Measurements from ENCODE around the gene MACROD1. TPM values are rescaled to one million over a fixed set of nuclear protein-coding genes. Genes with fewer than 3 reads are reported as not detected.

MACROD1 gene
- total and polyA plus RNA-seq, 2 of the 13 experiments (the other 11 are each of a cell fraction or from before 2014, with no cell fraction given) = 23.1 to 34.5 TPM

DNA sequence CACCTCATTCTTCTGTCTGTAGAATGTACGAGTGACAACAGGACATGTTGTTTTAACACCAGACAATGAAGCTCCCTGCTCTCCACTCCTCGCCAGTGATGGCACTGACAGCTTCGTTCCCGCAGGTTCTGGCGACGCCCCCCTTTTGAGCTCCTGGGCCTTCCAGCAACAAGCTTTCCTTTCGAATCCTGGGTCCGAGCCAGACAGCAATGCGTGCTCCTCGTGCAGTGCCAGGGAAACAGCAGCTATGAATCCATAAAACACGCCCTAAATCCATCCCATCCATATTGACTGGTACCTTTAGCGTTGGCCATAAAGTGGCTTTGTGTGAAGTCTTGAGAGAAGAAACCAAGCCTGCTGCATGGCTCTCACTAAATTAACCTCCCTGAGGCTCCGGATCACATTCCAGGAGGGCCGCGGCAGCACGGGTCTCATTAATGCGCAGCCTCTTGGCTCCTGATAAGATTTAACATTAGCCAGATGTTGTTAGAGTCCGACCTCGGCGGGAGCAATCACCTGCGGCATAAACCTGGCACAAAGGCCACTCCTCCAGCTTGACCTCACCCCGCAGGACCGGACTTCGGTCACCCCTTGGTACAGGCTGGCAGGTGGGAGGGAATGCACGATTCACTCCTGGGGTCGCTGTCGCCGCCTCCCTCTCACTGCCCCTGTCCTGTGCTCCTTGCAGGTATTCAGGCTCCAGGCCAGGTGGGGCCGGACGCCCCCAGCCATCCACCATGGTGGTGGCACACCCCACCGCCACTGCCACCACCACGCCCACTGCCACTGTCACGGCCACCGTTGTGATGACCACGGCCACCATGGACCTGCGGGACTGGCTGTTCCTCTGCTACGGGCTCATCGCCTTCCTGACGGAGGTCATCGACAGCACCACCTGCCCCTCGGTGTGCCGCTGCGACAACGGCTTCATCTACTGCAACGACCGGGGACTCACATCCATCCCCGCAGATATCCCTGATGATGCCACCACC is 50.1 kb downstream of the MACROD1 start:
- ChIA-PET POLR2A (no interaction called here), CTCF (ENCODE audit: low intra/inter-chr PET ratio, low total read pairs) (no interaction called here)
- no peak for DNase-seq (ENCODE audit: low spot score)
- Histone ChIP-seq H3K27me3 (ENCODE audit: control insufficient read depth in 1 of 2, insufficient read depth in 2 of 2, low read length in 2 of 2) (no peaks in the 10 kb centered on the region), H3K79me2 (ENCODE audit: insufficient read depth, low read length) (no peaks in the 10 kb centered on the region), H3K4me1 (ENCODE audit: insufficient read depth, low read length) (peaks cover 16% of the 10 kb centered on the region), H3K36me3 (replicated peaks in 1 of 2; ENCODE audit: control insufficient read depth in 1 of 2, insufficient read depth in 2 of 2, low read length in 2 of 2) (peaks cover 2 to 3% of the 10 kb centered on the region in 2 experiments; a peak in 2 of 5 replicates), H3K4me2 (ENCODE audit: low read depth, low read length) (no peak overlapping the region), H3K27ac (ENCODE audit: extremely low read length, insufficient read depth, low read length) (no peak overlapping the region), H3K9ac (ENCODE audit: insufficient read depth, low read depth, low read length) (no peak overlapping the region), H3K4me3 (replicated peaks in 1 of 3; ENCODE audit: insufficient read depth in 1 of 3, low read depth in 2 of 3, low read length in 3 of 3) (no peak overlapping the region), H4K20me1 (ENCODE audit: insufficient read depth, low read length) (peaks cover 18% of the 10 kb centered on the region), H3K9me3 (ENCODE audit: low read length) (no peaks in the 10 kb centered on the region), H2AFZ (ENCODE audit: low read length) (no peak overlapping the region)
- ATAC-seq = no peak
- TF ChIP-seq MIER2 (CRISPR knock-in tag; IDR thresholded peaks at IDR 0.05) (no peak), RFX3 (CRISPR knock-in tag; IDR thresholded peaks at IDR 0.05) (no peak), ZNF749 (CRISPR knock-in tag; IDR thresholded peaks at IDR 0.05; ENCODE audit: borderline replicate concordance) (no peak), HOXD1 (CRISPR knock-in tag; IDR thresholded peaks at IDR 0.05) (no peak)
- 96% methylated on average over 39 of the region's 47 CpGs for WGBS (ENCODE audit: low lambda C conversion rate)
- no TSS peak for BruUV-seq (replicated peaks)
- intact Hi-C loops (cut with micrococcal nuclease; ENCODE audit: unreplicated experiment) = no loop called here
- FAIRE-seq = no peak
- in situ Hi-C loops (cut with HindIII; ENCODE audit: extremely low pct_ligation_motif_present, low pct_unique_long_range_greater_than_20kb) = no loop called here

DNA sequence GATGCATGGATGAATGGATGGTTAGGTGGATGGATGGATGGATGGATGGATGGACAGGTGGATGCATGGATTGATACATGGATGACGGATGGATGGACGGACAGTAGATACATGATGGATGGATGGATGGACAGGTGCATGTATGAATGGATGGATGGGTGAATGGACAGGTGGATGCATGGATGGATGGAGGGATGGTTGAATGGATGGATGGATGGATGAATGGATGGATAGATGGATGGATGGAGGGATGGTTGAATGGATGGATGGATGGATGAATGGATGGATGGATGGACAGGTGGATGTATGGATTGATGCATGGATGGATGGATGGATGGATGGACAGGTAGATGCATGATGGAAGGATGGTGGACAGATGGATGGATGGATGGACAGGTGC is 51.7 kb downstream of the MACROD1 start:
- ATAC-seq = no peak
- POLR2A ChIA-PET = no interaction called here

More for the DNA sequence above, 51.7 kb downstream of the MACROD1 start:
- DNase-seq (ENCODE audit: low spot score) (no peak), FAIRE-seq (no peak)
- intact Hi-C loops (cut with micrococcal nuclease; ENCODE audit: unreplicated experiment) = no loop called here
- in situ Hi-C loops (cut with HindIII; ENCODE audit: extremely low pct_ligation_motif_present, low pct_unique_long_range_greater_than_20kb) = no loop called here
- 91% methylated on average over 2 of the region's 2 CpGs for WGBS (ENCODE audit: low lambda C conversion rate)
- H3K4me2 ChIP-seq (ENCODE audit: low read depth, low read length) = no peak overlapping the region
- TF ChIP-seq ZZZ3 (CRISPR knock-in tag; IDR thresholded peaks at IDR 0.05; ENCODE audit: borderline replicate concordance) (no peak), ZNF282 (IDR thresholded peaks at IDR 0.05; ENCODE audit: partially characterized antibody) (no peak)
- TF ChIP-seq, protein P1, sequence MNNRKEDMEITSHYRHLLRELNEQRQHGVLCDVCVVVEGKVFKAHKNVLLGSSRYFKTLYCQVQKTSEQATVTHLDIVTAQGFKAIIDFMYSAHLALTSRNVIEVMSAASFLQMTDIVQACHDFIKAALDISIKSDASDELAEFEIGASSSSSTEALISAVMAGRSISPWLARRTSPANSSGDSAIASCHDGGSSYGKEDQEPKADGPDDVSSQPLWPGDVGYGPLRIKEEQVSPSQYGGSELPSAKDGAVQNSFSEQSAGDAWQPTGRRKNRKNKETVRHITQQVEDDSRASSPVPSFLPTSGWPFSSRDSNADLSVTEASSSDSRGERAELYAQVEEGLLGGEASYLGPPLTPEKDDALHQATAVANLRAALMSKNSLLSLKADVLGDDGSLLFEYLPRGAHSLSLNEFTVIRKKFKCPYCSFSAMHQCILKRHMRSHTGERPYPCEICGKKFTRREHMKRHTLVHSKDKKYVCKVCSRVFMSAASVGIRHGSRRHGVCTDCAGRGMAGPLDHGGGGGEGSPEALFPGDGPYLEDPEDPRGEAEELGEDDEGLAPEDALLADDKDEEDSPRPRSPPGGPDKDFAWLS (CRISPR knock-in tag; IDR thresholded peaks at IDR 0.05; ENCODE audit: borderline replicate concordance) = no peak
- H3K4me3 ChIP-seq (replicated peaks in 1 of 3; ENCODE audit: insufficient read depth in 1 of 3, low read depth in 2 of 3, low read length in 3 of 3) = no peak overlapping the region
- H3K4me1 ChIP-seq (ENCODE audit: insufficient read depth, low read length) = peaks cover 17% of the 10 kb centered on the region
- H2AFZ ChIP-seq (ENCODE audit: low read length) = no peak overlapping the region
- H3K9ac ChIP-seq (ENCODE audit: insufficient read depth, low read depth, low read length) = no peak overlapping the region
- no peaks in the 10 kb centered on the region for H3K79me2 ChIP-seq (ENCODE audit: insufficient read depth, low read length)
- no TSS peak for BruUV-seq (replicated peaks)
- H3K27me3 ChIP-seq (ENCODE audit: control insufficient read depth in 1 of 2, insufficient read depth in 2 of 2, low read length in 2 of 2) = no peaks in the 10 kb centered on the region
- peaks cover 18% of the 10 kb centered on the region for H4K20me1 ChIP-seq (ENCODE audit: insufficient read depth, low read length)
- CTCF ChIA-PET (ENCODE audit: low intra/inter-chr PET ratio, low total read pairs) = no interaction called here
- H3K36me3 ChIP-seq (replicated peaks in 1 of 2; ENCODE audit: control insufficient read depth in 1 of 2, insufficient read depth in 2 of 2, low read length in 2 of 2) = peaks cover 2 to 3% of the 10 kb centered on the region in 2 experiments; a peak in 2 of 5 replicates
- no peak overlapping the region for H3K27ac ChIP-seq (ENCODE audit: extremely low read length, insufficient read depth, low read length)
- no peaks in the 10 kb centered on the region for H3K9me3 ChIP-seq (ENCODE audit: low read length)

Measured in HepG2 (cell line).